Activated naive CD8-positive, alpha-beta T cell treated with anti-CD3 and anti-CD28 coated beads, Interleukin-2, amount 50 U/mL, for 24 hours (primary cell): Measurements from ENCODE around the gene CDC73.

Experiments used
- ATAC-seq: fragments of 150-1000 bp; cut with Tn5 transposase; one replicate; pipeline ENCODE4 v1.10.0; 2021
- DNase-seq: peaks from one replicate; pipeline ENCODE4 v3.0.0; 2021
- H3K27ac Mint-ChIP-seq: one replicate; pipeline ENCODE4 v1.8.0; 2021; ENCODE audit warnings: mild to moderate bottlenecking, mixed read lengths
- H3K27me3 Mint-ChIP-seq: one replicate; pipeline ENCODE4 v1.8.0; 2021; ENCODE audit warnings: mixed read lengths
- H3K36me3 Mint-ChIP-seq: one replicate; pipeline ENCODE4 v1.8.0; 2021; ENCODE audit warnings: low read depth, mixed read lengths
- H3K4me1 Mint-ChIP-seq: one replicate; pipeline ENCODE4 v1.8.0; 2021; ENCODE audit warnings: mixed read lengths
- H3K4me3 Mint-ChIP-seq: one replicate; pipeline ENCODE4 v1.8.0; 2021; ENCODE audit warnings: mild to moderate bottlenecking, moderate library complexity, mixed read lengths
- H3K9me3 Mint-ChIP-seq: one replicate; pipeline ENCODE4 v1.8.0; 2021; ENCODE audit warnings: mixed read lengths

CDC73 gene

DNA sequence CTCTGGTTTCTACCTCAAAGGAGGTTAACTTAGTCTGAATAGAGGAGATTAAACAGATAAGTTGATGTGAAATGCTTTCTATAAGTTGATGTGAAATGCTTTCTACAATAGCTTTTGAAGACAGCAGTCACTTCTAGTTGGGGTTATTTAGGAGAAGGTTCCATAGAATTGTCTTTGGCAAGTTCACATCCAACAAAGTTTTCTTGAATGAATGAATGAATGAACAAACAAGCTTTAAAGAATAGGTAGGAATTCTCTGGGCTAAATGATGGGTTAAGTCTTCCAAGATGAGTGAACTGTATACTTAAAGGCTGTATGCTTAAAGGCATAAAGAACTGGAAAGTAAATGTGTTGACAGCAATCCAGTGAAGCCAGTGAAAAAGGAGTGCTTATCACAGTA lies 1.9 kb downstream of the CDC73 start:
- DNase-seq (no peak), ATAC-seq (no peak)
- peak overlapping the region; percentile 57 for H3K27ac Mint-ChIP-seq
- peak overlapping the region; percentile 95 for H3K4me3 Mint-ChIP-seq
- peaks cover 4% of the 10 kb centered on the region for H3K9me3 Mint-ChIP-seq
- peaks cover 23% of the 10 kb centered on the region for H3K36me3 Mint-ChIP-seq
- H3K27me3 Mint-ChIP-seq: peaks cover under 1% of the 10 kb centered on the region
- H3K4me1 Mint-ChIP-seq: peaks cover 46% of the 10 kb centered on the region

- H3K4me3 Mint-ChIP-seq: no peak overlapping the region
- ATAC-seq: no peak
- peaks cover 48% of the 10 kb centered on the region for H3K4me1 Mint-ChIP-seq
- DNase-seq: no peak
- peaks cover 3% of the 10 kb centered on the region for H3K9me3 Mint-ChIP-seq
- peaks cover 27% of the 10 kb centered on the region for H3K36me3 Mint-ChIP-seq
- H3K27me3 Mint-ChIP-seq: no peaks in the 10 kb centered on the region
- H3K27ac Mint-ChIP-seq: no peak overlapping the region
Observed at GRCh38 chr1:193125369-193125768, 3.5 kb downstream of the CDC73 start.

DNA sequence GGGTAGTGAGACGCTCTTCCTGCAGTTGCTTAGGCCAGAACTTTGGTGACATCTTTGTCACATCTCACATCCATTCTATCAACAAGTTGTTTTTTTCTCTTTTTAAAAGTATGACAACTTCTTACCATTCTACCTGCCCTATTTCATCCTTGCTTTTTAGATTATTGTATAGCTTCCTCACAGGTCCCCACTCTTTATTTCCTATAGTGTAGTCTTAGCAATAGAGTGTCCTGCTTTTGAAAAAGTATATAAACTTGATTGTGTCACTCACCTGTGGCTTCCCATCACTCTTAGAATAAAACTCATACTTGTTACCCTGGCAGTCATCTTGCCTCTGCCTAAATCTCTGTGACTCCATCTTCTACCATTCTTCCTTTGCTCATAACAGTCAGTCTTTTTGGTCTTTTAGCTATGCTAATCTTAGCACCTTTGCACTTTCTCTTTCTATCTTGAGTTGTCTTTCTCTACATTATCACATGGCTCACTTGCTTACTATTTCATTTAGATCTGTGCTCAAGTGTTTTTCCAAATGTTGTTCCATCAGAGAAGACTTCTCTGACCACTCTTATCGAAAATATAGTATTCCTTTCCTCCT lies 9.5 kb downstream of the CDC73 start:
- no peaks in the 10 kb centered on the region for H3K9me3 Mint-ChIP-seq
- H3K36me3 Mint-ChIP-seq: peaks cover 49% of the 10 kb centered on the region
- no peaks in the 10 kb centered on the region for H3K27me3 Mint-ChIP-seq
- DNase-seq (no peak), ATAC-seq (no peak)
- no peak overlapping the region for H3K4me3 Mint-ChIP-seq
- peak overlapping the region; percentile 6 for H3K27ac Mint-ChIP-seq
- H3K4me1 Mint-ChIP-seq: peaks cover 33% of the 10 kb centered on the region

- Mint-ChIP-seq H3K27me3 (no peaks in the 10 kb centered on the region), H3K4me3 (no peak overlapping the region), H3K4me1 (peaks cover 22% of the 10 kb centered on the region), H3K27ac (no peak overlapping the region), H3K36me3 (peaks cover 54% of the 10 kb centered on the region), H3K9me3 (no peaks in the 10 kb centered on the region)
- no peak for DNase-seq
- ATAC-seq: no peak
Observed at GRCh38 chr1:193140254-193140653, 18.4 kb downstream of the CDC73 start.

DNA sequence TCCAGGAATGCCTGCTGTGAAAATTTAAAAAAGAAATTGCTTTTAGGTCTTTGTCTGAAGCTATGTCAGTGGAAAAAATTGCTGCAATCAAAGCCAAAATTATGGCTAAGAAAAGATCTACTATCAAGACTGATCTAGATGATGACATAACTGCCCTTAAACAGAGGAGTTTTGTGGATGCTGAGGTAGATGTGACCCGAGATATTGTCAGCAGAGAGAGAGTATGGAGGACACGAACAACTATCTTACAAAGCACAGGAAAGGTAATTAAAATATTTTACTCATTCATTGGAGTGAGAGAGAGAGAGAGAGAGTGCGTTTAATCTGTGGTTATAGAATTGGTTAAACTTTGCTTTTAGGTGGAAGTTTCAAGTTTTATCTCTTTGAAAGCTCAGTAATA lies 20.0 kb downstream of the CDC73 start:
- no peak for DNase-seq
- Mint-ChIP-seq H3K36me3 (peaks cover 54% of the 10 kb centered on the region), H3K27me3 (no peaks in the 10 kb centered on the region), H3K4me1 (peaks cover 21% of the 10 kb centered on the region), H3K9me3 (no peaks in the 10 kb centered on the region), H3K27ac (peak overlapping the region; percentile 64), H3K4me3 (no peak overlapping the region)
- peak; percentile 92 for ATAC-seq

GRCh38 chr1:193142409-193142808 lies 20.6 kb downstream of the CDC73 start:
- H3K36me3 Mint-ChIP-seq: peaks cover 51% of the 10 kb centered on the region
- H3K4me1 Mint-ChIP-seq: peaks cover 21% of the 10 kb centered on the region
- ATAC-seq (no peak), DNase-seq (no peak)
- no peaks in the 10 kb centered on the region for H3K9me3 Mint-ChIP-seq
- H3K4me3 Mint-ChIP-seq: no peak overlapping the region
- no peaks in the 10 kb centered on the region for H3K27me3 Mint-ChIP-seq
- no peak overlapping the region for H3K27ac Mint-ChIP-seq

DNA sequence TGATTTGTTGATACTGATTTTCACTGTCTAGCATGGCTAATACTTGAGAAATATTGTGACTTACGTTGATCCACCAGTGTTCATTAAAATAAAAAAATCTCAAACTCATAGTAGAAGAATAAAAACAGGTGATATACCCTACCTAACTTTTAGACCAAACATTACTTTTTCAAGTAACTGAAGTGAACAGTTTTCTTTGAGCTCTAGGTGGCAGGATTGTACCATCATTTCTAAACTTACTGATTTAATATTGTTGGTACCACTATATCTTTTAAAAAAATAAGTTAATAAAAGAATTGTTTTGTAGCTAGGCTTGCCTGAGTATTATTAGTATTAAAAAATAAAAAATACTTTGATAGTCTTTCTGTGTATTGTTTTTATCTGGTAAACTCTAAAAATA lies 21.5 kb downstream of the CDC73 start:
- DNase-seq: no peak

GRCh38 chr1:193144361-193144938 lies 22.6 kb downstream of the CDC73 start:
- no peak overlapping the region for H3K4me3 Mint-ChIP-seq
- H3K4me1 Mint-ChIP-seq: peaks cover 21% of the 10 kb centered on the region
- no peak for ATAC-seq
- H3K27me3 Mint-ChIP-seq: no peaks in the 10 kb centered on the region
- H3K27ac Mint-ChIP-seq: no peak overlapping the region
- DNase-seq: no peak
- H3K9me3 Mint-ChIP-seq: no peaks in the 10 kb centered on the region
- peaks cover 48% of the 10 kb centered on the region for H3K36me3 Mint-ChIP-seq

More for the DNA sequence above, 21.5 kb downstream of the CDC73 start:
- Mint-ChIP-seq H3K36me3 (peaks cover 52% of the 10 kb centered on the region), H3K4me3 (no peak overlapping the region), H3K9me3 (no peaks in the 10 kb centered on the region), H3K27ac (no peak overlapping the region), H3K4me1 (peaks cover 21% of the 10 kb centered on the region), H3K27me3 (no peaks in the 10 kb centered on the region)
- no peak for ATAC-seq

GRCh38 chr1:193144999-193145398 lies 23.2 kb downstream of the CDC73 start:
- ATAC-seq: no peak
- Mint-ChIP-seq H3K36me3 (peaks cover 45% of the 10 kb centered on the region), H3K4me1 (peaks cover 21% of the 10 kb centered on the region)

GRCh38 chr1:193156117-193156821 lies 34.4 kb downstream of the CDC73 start:
- no peaks in the 10 kb centered on the region for H3K9me3 Mint-ChIP-seq
- no peak overlapping the region for H3K4me3 Mint-ChIP-seq
- peaks cover 14% of the 10 kb centered on the region for H3K4me1 Mint-ChIP-seq
- H3K36me3 Mint-ChIP-seq: peaks cover 25% of the 10 kb centered on the region
- ATAC-seq (no peak), DNase-seq (no peak)
- H3K27me3 Mint-ChIP-seq: no peaks in the 10 kb centered on the region
- H3K27ac Mint-ChIP-seq: no peak overlapping the region

More at GRCh38 chr1:193144999-193145398, 23.2 kb downstream of the CDC73 start:
- Mint-ChIP-seq H3K9me3 (no peaks in the 10 kb centered on the region), H3K27me3 (no peaks in the 10 kb centered on the region), H3K27ac (no peak overlapping the region), H3K4me3 (no peak overlapping the region)
- DNase-seq: no peak

GRCh38 chr1:193156822-193157142 lies 35.0 kb downstream of the CDC73 start:
- no peak for ATAC-seq
- DNase-seq: no peak
- peaks cover 14% of the 10 kb centered on the region for H3K4me1 Mint-ChIP-seq
- H3K27me3 Mint-ChIP-seq: no peaks in the 10 kb centered on the region
- peaks cover 22% of the 10 kb centered on the region for H3K36me3 Mint-ChIP-seq
- H3K4me3 Mint-ChIP-seq: no peak overlapping the region
- no peak overlapping the region for H3K27ac Mint-ChIP-seq
- no peaks in the 10 kb centered on the region for H3K9me3 Mint-ChIP-seq

- peaks cover 14% of the 10 kb centered on the region for H3K4me1 Mint-ChIP-seq
Observed at GRCh38 chr1:193157360-193157759, 35.5 kb downstream of the CDC73 start.

GRCh38 chr1:193176113-193176512 lies 54.3 kb downstream of the CDC73 start:
- peaks cover 27% of the 10 kb centered on the region for H3K36me3 Mint-ChIP-seq
- no peak overlapping the region for H3K27ac Mint-ChIP-seq
- no peaks in the 10 kb centered on the region for H3K9me3 Mint-ChIP-seq
- H3K4me1 Mint-ChIP-seq: peaks cover 18% of the 10 kb centered on the region
- no peak overlapping the region for H3K4me3 Mint-ChIP-seq
- no peak for ATAC-seq
- no peaks in the 10 kb centered on the region for H3K27me3 Mint-ChIP-seq
- no peak for DNase-seq

More at GRCh38 chr1:193157360-193157759, 35.5 kb downstream of the CDC73 start:
- Mint-ChIP-seq H3K9me3 (no peaks in the 10 kb centered on the region), H3K27ac (no peak overlapping the region), H3K4me3 (no peak overlapping the region), H3K36me3 (peaks cover 19% of the 10 kb centered on the region), H3K27me3 (no peaks in the 10 kb centered on the region)
- ATAC-seq (no peak), DNase-seq (no peak)

DNA sequence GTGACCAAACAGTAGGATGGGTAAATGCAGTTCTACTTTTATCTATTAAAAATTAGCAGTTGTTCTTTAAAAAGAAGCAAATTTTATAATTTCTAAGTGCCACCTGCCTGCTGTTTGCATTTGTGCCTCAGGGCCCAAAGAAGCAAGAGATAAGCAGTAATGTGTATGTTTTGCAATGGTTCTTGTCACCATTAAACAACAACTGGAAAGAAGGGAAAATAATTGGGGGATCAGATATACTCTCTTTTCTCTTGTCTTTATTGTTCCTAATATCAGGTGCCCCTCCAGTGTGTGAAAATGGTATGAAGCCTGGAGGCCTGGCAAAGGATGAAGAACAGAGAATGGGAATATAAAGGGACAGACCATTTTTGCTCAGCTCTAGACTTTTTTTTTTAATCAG lies 55.0 kb downstream of the CDC73 start:
- Mint-ChIP-seq H3K4me3 (no peak overlapping the region), H3K4me1 (peaks cover 18% of the 10 kb centered on the region), H3K27me3 (no peaks in the 10 kb centered on the region), H3K9me3 (no peaks in the 10 kb centered on the region), H3K36me3 (peaks cover 26% of the 10 kb centered on the region), H3K27ac (no peak overlapping the region)
- DNase-seq (no peak), ATAC-seq (no peak)

DNA sequence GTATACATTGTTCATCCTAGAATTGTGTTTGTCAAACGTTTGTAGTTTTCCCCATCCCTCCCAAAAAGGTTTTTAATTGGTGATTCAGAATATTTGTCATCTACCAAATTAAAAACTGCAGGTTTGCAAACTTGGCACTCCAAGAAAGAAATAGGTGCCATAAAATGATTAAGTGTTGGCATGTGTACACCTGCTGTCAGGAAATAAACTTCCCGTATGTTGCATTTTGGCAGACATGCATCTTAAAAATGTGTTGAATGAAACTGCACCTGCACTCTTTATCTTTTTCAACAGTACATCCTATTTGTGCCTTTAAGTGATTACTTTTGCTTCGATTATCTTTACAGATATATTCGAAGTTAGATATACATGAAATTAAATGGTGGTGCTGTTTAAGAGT lies 57.3 kb downstream of the CDC73 start:
- ATAC-seq (no peak), DNase-seq (no peak)
- Mint-ChIP-seq H3K27me3 (no peaks in the 10 kb centered on the region), H3K9me3 (no peaks in the 10 kb centered on the region), H3K4me1 (peaks cover 22% of the 10 kb centered on the region), H3K27ac (no peak overlapping the region), H3K4me3 (no peak overlapping the region), H3K36me3 (peaks cover 23% of the 10 kb centered on the region)
